ENCODE measurements around the gene HDLBP.
"Not testable (repeated sequence)": the region's sequence is repeated elsewhere in the genome, so short reads cannot be mapped to it uniquely, and the experiment has no call there.

Gene HDLBP

DNA sequence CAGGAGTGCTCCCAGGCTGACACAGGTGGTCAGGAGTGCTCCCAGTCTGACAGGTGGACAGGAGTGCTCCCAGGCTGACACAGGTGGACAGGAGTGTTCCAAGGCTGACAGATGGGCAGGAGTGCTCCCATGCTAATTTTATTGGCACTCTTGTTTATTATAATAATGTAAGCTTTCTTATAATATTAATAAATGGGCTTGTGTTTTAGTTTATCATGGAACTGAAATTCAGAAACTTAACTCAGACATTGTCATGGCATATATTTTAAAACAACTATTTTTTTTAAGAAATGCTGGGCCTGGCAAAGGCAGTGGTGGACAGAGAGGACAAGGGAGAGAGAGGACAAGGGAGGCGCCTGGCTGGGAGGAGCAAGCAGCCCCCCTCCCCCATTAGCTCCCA lies 108.3 kb downstream of the HDLBP start:
- no peak for DNase-seq

DNA sequence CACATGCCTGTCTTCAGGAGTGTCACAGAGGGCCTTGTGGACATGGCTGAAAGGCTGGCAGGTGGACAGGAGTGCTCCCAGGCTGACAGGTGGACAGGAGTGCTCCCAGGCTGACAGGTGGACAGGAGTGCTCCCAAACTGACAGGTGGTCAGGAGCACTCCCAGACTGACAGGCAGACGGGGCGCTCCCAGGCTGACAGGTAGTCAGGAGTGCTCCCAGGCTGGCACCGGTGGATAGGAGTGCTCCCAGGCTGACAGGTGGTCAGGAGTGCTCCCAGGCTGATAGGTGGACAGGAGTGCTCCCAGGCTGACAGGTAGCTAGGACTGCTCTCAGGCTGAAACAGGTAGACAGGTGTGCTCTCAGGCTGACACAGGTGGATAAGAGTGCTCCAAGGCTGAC lies 110.4 kb downstream of the HDLBP start:
- DNase-seq: no peak

DNA sequence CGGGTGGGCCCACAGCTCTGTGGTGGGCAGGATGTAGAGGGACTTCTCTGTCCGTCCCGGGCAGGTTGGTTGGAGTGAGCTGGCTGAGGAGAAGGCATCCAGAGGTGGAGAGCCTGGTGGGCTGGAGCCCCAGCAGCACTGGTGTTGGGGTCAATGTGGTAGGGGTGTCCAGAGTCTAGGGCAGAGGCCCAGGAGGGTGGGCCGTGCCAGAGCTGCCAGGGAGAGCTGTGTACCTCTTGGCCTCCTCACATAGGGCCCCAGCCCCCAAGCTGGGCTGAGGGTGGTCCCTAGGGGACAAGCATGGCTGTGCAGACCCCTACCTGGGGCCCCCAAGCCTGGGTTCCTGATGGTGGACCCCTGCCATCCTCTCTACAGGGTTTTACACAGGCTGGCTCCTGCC lies 111.0 kb downstream of the HDLBP start:
- no peak for DNase-seq

DNA sequence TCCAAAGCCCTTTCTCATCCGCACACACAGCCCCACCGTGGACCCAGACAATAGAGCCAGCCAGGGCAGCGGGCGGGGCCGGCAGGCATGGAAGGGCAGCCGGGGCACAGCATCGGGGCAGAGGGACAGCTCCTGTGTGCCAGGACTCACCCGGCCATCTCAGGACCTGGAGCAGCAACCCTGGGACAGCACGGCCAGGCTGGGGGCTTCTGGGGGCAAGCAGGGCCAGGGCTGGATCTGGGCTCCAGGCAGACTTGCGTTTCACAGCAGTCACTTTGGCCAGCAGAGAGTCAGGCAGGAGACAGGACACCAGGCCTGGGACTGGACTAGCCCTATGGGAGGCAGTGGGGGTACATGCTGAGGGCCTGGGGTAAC lies 111.5 kb downstream of the HDLBP start:
- no peak for DNase-seq

DNA sequence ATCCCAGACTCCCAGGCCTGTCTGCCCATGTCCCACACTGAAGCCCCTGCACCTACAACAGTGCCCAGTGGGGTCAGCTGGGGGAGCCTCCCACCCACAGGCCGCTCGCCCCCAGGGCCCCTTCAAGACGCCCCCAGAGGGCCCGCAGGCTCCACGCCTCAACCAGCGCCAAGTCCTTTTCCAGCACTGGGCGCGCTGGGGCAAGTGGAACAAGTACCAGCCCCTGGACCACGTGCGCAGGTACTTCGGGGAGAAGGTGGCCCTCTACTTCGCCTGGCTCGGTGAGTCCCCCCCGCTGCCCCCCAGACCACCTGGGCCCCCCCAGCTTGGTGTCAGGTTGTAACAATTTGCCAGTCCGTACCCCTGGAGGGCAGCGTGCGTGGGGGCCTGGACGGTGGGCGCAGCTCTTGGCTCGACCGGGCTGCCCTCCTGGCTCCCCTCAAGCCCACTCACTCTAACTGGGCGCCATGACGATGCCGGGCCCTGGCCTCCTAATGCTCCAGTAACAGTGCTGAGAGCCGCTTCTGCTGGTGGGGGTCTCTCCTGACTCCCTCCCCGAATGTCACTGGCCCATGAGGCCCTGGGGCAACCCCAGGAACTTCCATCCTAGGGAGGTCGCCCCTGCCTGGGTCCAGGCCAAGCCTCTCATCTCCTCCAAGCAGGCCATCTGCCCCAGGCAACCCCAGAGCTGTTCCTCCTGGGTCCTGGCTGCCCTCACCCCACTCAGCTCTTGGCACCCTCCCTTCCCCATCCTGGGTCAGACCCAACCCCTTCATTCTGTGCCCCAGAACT lies 112.1 kb downstream of the HDLBP start:
- no peak for DNase-seq

DNA sequence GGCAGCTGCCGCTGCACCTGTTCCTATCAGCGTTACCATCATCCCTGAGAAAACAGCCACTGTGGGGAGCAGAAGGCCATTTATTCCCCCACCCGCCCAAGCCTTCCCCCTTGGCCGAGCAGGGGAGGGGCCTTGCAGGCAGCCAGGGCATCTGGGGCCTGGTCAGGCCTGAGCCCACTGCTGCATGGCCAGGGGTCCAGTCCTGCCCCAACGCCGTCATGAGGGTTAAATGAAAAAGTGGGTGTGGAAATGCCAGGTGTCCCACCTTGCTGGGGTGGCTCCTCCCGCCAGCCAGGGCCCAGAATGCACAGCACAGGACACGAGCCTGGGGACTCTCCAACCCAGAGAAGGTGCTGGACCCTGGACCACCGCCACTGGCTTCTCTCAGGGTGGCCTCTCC lies 112.8 kb downstream of the HDLBP start:
- DNase-seq: no peak

DNA sequence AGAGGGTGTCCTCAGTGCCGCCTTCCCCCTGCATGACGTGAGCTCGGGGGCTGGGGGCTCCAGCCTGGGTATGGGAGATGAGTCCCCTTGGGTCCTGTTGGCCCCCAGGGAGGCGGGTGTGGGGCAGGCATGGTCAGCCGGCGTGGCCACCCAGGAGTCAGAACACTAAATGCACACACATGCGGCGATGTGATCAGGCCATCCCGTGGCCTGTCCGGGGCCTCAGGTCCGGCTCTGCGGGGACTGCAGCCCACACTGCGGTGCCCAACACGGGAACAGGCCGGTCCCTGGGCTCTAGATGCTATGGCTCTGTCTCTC lies 113.2 kb downstream of the HDLBP start:
- DNase-seq: no peak

DNA sequence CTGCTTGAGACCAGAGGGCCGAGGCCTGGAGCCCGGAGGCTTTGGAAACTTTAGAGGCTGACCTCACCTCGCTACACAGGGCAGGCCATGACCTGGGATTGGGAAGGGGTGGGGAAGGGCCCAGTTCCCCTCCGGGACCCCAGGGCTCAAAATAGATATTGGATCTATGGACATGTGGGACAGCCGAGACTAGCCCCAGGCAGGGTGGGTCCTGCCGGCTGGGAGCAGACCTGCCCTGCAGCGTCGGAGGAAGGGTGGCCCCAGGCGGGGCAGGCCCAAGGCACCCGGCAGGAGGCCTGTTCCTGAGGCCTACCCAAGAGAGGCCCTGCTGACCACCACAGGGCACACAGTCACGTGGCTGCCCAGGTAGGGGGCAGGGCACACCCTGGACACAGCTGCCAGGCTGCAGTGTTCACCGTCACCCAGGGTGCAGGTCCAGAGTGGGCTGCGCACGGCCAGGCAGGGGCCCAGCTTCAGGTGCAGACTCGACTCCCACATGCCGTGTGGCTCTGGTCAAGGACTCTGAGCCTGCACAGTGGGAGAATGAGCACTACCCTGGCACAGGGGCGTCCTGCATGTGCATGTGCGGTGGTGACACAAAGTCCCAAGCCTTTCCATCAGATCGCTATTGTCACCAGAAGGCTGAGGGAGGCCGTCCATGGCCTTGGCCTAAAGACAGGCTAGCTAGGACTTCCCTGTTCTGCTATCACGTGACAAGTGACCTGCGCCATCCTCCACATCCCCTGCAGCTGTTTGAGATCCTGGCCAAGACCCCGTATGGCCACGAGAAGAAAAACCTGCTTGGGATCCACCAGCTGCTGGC lies 113.8 kb downstream of the HDLBP start:
- no peak for DNase-seq

DNA sequence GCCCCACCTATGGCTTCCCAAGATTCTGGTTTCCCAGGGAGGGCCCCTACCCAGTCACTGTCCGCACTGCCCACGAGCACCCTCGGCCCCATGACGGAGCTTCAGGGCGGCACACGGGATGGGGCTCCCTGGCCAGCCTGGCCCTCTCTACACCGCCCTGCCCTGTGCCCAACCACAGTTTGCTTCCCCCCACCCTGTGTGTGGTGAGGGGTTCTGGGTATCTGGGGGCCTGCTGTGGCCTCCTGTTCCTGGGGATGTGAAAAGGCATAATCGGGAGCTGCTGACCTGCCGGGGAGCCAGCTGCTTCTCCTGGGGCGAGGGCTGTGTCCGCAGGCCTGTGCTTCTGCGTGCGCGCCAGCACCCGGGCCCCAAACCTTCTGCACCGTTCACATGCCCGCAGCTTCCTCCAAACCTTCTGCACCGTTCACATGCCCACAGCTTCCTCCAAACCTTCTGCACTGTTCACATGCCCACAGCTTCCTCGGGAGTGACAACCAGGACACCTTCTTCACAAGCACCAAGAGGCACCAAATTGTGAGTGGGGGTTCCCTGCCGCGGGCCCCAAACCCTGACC lies 114.6 kb downstream of the HDLBP start:
- DNase-seq: no peak

DNA sequence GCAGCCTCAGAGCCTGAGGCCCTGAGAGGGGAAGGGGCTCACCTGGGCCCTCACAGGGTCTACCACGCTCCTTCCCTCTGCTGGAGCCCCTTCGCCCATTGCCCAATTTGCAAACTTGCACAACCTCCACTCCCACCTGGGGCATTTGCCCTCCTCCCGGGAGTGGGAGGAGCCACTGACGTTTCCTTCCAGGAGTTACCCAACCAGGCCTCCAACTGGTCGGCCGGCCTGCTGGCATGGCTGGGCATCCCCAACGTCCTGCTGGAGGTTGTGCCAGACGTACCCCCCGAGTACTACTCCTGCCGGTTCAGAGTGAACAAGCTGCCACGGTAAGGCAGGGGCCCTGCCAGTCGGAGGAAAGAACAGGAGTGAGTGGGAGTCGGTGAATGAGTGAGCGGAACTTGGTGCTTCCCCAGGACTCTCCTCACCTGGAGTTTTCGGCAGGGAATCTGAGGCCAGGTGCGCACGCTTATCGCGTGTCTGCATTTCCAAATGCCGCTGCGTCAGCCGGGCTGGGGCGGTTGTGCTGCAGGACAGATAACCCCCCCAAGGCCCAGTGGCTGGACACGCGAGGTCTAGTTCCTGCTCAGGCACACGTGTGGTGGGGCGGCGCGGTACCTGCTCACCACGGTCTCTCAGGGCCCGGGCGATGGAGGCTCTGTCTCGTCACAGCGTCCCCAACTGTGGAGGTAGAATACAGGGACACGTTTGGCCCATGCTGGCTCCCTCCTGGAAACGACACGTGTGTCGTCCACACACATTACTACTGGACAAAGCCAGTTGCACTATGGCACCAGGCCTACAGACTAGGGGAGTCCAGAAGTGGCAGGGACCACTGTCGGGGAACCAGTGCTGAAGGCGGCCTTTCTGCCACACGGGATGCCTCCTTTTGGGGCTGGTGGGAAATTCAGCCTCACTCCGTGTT lies 115.3 kb downstream of the HDLBP start:
- no peak for DNase-seq

DNA sequence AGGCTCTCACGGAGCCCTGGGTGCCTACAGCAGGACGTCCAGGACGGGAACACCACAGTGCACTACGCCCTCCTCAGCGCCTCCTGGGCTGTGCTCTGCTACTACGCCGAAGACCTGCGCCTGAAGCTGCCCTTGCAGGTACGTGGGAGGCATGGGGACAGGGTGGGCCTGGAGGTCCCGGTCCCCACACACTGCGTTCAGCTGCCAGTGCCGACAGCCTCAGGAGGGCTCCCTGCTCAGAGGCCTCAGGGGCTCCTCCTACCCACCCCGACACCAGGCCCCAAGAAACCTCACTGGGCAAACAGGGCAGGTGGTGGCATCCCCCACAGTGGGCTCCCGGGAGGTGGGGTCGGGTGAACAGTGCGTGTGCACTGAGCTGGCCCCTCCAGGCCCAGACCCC lies 116.2 kb downstream of the HDLBP start:
- DNase-seq: no peak

DNA sequence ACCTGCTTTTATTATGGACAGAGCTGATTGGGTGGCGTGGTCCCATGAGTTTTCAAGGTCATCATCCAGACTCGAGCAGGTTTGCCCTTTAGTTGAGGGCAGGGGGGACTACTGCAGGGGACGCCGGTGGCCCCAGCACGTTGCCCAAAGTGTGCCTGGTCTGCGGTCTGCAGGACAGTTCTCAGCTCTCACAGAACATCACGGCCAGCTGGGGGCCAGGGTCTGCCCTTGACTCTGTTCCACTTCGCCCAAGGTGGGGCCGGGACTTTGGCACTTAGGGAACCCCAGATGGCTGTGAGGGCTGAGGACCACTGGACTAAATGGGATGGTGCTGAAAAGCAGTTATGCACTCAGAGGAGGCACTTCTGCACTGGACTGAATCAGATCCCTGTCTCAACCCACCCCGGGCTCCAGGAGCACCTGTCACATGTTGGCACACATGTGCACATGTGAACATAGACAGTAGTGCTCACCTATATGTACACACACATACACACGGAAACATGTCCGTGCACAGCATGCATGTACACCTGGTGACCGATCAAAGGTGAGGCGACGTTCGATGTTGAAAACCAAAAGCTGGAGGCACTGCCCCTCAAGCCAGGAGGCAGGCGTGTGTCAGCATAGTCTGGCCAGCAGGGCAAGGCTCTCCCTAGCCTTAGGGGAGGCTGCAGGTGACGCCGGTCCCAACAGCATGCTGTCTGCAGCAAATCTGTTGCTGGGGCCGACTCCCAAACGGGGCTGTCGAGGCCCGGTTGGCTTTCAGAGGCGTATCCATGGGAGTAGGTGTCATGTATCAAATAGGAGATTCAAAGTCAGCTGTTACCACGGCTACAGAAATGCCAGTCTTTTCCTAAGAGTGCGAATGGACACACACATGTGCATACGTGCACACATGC lies 116.8 kb downstream of the HDLBP start:
- no peak for DNase-seq

DNA sequence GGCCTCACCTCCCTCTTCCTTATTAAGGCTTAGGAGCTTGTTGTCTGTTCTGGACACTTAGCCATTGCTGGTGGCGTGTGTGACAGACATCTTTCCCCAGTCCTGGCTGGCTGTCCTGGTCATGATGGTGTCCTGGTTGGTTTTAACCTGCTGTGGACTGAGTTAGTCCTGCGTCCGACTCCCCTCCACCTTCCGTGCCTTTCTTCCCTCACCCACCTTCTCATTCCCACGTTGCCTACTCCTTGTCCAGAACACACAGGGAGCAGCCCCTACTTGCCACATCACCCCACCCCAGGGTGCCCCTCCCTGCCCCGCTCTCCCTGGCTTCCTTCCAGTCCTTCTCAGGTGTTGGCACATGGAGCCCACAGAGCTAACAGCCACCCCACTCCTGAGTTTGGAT lies 117.5 kb downstream of the HDLBP start:
- no peak for DNase-seq

DNA sequence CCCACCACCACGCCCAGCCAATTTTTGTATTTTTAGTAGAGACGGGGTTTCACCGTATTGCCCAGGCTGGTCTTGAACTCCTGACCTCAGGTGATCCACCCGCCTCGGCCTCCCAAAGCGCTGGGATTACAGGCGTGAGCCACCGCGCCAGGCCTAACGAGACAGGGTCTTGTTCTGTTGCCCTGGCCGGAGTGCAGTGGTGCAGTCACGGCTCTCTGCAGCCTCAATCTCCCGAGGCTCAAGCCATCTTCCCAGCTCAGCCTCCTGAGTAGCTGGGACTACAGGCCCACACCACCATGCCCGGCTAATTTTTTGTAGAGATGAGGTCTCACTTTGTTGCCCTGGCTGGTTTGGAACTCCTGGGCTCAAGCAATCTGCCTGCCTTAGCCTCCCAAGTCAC lies 118.2 kb downstream of the HDLBP start:
- DNase-seq: not testable (repeated sequence)

DNA sequence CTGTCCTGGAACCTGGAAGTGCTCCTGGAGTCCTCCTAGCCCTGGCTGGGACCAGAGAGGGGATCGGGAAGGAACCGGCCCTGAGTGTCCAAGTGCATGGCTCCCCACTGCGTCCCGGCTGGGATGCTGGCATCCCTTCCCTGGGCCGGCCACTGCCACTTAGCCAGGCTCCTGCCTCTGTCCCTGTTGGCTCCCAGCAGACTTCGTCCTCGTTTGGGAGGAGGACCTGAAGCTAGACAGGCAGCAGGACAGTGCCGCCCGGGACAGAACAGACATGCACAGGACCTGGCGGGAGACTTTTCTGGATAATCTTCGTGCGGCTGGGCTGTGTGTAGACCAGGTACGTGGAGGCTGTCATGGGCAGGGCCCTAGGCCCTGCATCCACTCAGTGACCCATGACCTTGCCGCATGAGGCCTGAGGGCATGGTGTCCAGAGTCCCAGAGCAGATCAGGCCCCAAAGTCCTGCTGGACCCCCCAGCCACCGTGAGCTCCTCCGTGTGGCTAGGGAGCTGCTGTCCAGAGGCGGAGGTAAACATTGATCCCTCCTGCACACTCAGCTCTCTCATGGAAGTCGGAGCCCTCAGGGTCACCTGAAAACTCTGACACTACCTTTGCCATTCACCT lies 119.9 kb downstream of the HDLBP start:
- no peak for DNase-seq

DNA sequence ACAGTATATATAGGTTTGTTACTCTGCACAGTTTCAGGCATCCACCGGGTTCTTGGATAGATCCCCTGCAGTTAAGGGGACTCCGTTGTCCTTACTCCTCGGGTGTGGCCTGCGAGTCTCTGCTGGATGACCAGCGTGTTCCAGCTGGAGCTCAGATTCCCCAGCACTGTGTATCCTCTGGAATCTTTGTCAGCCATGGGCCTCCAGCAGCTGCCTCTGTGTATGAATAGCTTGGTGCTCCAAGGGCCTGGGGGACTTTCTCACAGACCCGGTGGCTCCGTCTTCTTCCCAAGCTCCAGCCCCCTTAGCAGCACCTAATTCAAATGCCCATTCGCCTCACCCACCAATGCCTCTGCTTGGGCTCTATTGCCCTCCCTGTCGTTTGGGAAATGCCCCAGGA lies 120.7 kb downstream of the HDLBP start:
- no peak for DNase-seq

DNA sequence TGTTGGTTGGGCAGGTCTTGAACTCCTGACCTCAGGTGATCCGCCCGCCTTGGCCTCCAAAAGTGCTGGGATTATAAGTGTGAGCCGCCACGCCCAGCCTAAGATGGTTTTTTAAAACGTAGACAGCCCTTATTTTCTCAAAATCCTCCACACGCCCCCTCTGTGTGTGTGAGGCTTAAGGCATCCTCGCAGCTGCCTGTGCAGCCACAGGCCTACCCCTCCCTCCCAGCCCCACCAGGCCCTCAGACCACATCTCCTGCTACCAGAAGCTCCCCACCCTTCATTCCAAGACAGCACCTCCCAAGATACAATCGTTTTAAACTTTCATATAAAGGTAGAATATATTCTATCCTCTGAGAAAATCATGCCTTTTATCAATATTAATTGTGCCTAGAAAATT lies 122.2 kb downstream of the HDLBP start:
- no peak for DNase-seq

DNA sequence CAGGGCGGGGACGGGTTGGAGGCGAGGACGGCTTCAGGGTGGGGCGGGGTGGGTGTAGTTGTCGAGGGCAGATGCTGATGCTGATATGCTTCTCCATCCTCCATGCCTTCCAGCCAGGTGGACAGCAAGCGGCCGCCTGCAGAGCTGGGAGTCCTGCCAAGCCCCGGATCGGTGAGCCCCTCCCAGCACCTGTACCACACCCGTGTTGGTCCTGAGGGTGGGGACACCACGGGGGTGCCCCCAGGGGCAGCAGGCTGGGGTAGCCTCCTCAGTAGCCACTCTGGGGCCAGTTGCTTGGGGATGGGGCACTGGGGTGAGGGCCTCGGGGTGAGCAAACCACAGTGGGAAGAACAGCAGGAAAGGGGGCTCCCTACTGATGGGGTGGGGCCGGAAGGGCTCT lies 124.4 kb downstream of the HDLBP start:
- no peak for DNase-seq

DNA sequence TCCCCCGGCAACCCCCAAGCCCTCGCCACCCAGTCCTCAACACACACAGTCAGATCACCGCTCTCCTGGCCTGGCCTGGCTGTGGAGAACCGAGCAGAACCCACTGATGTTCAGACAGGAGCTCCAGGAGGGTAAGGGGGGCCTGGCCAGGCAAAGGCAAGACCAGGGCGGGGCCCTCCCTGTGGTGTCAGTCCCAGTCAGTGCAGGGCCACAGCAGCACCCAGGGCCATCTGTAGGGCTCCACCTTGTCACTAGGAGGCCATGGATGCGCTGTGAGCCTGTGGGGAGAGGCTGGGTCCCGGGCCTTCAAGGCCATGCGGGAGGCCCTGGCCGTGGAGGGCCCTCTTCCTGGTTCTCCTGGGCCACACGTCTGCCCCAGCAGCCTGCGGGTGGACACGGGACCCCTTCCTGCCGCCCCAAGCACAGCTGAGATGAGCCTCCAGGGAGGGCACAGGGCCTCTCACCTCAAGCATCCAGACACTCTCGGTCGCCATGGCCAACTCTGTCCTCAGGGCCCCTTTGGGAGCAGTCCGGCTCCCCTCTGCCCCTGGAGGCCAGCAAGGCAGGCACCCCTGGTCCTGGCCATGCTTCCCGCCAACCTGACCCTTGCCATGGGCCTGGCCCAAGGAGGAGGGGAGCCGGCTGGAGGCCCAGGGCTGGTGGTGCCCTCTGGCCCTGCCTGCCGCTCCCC lies 125.0 kb downstream of the HDLBP start:
- no peak for DNase-seq

DNA sequence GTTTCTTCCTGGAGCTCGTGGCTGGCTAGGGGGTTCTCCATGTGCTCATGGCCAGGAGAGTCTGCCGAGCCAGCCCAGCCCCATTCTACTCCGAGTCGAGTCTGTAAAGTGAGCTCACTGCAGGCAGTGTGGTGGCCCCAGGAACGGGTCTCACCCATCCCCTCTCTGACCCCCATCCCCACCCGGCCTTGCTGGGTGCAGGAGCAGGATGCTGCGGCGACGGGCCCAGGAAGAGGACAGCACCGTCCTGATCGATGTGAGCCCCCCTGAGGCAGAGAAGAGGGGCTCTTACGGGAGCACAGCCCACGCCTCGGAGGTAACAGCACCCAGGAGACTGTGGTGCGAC lies 125.6 kb downstream of the HDLBP start:
- no peak for DNase-seq
